ENCODE measurements around the gene GARNL3. TPM values are rescaled to one million over a fixed set of nuclear protein-coding genes. Genes with fewer than 3 reads are reported as not detected.

Gene GARNL3
- total RNA-seq, 4 donors from 2014 or later: 4.7 to 29.3 (median 11.3) TPM

DNA sequence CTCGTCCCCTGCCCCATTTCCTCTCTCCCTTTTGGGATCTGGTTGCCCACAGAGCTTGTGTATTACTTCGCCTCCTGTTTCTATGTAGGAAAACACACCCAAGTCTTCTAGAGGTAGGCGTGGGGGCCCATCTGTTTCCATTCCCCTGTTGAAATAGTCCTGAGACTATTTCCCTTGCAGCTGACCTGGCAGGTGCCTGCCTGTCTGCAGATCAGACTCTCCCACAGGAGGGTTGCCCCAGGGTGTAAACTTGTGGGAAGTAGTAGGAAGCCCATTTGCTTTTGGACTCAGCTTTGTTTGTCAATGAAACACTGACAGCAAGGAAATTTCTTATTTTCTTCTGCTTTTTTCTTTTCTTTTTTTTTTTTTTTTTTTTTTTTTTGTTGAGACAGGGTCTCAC is 16.3 kb upstream of the GARNL3 start:
- no peak overlapping the region for H3K4me3 ChIP-seq
- no peak for ATAC-seq

DNA sequence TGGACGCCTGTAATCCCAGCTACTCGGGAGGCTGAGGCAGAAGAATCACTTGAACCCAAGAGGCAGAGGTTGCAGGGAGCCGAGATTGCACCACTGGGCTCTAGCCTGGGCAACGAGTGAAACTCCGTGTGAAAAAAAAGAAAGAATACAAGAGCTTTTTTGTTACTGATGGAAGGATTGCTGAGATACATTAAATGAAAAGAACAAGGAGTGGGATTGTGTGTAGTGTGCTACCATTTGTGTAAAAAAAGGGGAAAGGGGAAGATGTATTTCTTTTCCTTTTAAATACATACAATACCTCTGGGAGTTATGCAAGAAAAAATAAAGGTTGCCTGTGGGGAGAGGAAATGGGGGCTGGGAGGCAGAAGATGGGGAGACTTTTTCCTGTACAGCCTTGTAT is 14.7 kb upstream of the GARNL3 start:
- ATAC-seq: no peak
- Histone ChIP-seq H3K27ac (no peak overlapping the region), H3K36me3 (no peaks in the 10 kb centered on the region), H3K27me3 (no peaks in the 10 kb centered on the region), H3K4me1 (peaks cover 0 to 15% (median 0%) of the 10 kb centered on the region in 3 donors), H3K4me3 (no peak overlapping the region), H3K9me3 (no peaks in the 10 kb centered on the region)
- WGBS, 2 donors (ENCODE audit: low coverage in 1 of 2): 92% methylated on average over 2 to 5 of the region's 5 CpGs
- TF ChIP-seq, protein P1, sequence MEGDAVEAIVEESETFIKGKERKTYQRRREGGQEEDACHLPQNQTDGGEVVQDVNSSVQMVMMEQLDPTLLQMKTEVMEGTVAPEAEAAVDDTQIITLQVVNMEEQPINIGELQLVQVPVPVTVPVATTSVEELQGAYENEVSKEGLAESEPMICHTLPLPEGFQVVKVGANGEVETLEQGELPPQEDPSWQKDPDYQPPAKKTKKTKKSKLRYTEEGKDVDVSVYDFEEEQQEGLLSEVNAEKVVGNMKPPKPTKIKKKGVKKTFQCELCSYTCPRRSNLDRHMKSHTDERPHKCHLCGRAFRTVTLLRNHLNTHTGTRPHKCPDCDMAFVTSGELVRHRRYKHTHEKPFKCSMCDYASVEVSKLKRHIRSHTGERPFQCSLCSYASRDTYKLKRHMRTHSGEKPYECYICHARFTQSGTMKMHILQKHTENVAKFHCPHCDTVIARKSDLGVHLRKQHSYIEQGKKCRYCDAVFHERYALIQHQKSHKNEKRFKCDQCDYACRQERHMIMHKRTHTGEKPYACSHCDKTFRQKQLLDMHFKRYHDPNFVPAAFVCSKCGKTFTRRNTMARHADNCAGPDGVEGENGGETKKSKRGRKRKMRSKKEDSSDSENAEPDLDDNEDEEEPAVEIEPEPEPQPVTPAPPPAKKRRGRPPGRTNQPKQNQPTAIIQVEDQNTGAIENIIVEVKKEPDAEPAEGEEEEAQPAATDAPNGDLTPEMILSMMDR (IDR thresholded peaks at IDR 0.05): no peak
- TF ChIP-seq EP300 (IDR thresholded peaks at IDR 0.05): no peak
- TF ChIP-seq POLR2AphosphoS5 (IDR thresholded peaks at IDR 0.05): no peak
- no peak for TF ChIP-seq POLR2A (IDR thresholded peaks at IDR 0.05)

More for the DNA sequence above, 16.3 kb upstream of the GARNL3 start:
- Histone ChIP-seq H3K9me3 (no peaks in the 10 kb centered on the region), H3K27ac (no peak overlapping the region), H3K4me1 (peaks cover 0 to 22% (median 0%) of the 10 kb centered on the region in 3 donors), H3K27me3 (no peaks in the 10 kb centered on the region), H3K36me3 (no peaks in the 10 kb centered on the region)
- WGBS, 2 donors (ENCODE audit: low coverage in 1 of 2): 83 to 100% methylated on average over 3 of the region's 3 CpGs
- TF ChIP-seq POLR2AphosphoS5 (IDR thresholded peaks at IDR 0.05) (no peak), POLR2A (IDR thresholded peaks at IDR 0.05) (no peak), EP300 (IDR thresholded peaks at IDR 0.05) (no peak)
- TF ChIP-seq, protein P1 (IDR thresholded peaks at IDR 0.05): no peak

DNA sequence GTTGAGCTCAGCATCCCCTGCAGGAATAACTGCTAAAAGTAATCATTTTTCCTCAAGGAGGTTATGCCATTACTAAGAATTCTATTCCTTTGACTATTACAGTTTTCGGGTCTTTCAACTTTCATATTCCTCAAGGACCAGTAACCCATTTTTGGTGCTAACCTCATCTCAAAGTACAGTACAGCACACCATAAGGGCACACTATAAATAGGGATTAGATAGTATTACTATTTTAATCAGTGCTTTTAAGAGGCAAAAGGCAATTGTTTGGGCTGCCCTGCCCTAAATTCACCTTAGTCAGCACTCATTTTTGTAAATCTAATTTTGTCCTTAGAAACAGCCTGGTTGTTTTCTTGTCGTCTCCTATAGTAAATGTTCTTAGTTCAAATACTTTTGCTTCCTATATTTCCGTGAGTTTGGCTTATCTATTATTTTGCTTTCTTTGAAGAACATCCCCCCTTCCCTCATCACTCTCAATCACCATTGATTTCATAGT is 13.6 kb upstream of the GARNL3 start:
- Histone ChIP-seq H3K27me3 (no peaks in the 10 kb centered on the region), H3K4me3 (no peak overlapping the region), H3K36me3 (no peaks in the 10 kb centered on the region), H3K27ac (no peak overlapping the region), H3K9me3 (no peaks in the 10 kb centered on the region), H3K4me1 (peaks cover 0 to 6% (median 0%) of the 10 kb centered on the region in 3 donors)
- WGBS, 2 donors (ENCODE audit: low coverage in 1 of 2): 35 to 89% methylated on average over 1 to 3 of the region's 3 CpGs
- no peak for TF ChIP-seq POLR2AphosphoS5 (IDR thresholded peaks at IDR 0.05)
- no peak for TF ChIP-seq EP300 (IDR thresholded peaks at IDR 0.05)
- no peak for TF ChIP-seq POLR2A (IDR thresholded peaks at IDR 0.05)
- TF ChIP-seq, protein P1 (IDR thresholded peaks at IDR 0.05): no peak
- no peak for ATAC-seq

DNA sequence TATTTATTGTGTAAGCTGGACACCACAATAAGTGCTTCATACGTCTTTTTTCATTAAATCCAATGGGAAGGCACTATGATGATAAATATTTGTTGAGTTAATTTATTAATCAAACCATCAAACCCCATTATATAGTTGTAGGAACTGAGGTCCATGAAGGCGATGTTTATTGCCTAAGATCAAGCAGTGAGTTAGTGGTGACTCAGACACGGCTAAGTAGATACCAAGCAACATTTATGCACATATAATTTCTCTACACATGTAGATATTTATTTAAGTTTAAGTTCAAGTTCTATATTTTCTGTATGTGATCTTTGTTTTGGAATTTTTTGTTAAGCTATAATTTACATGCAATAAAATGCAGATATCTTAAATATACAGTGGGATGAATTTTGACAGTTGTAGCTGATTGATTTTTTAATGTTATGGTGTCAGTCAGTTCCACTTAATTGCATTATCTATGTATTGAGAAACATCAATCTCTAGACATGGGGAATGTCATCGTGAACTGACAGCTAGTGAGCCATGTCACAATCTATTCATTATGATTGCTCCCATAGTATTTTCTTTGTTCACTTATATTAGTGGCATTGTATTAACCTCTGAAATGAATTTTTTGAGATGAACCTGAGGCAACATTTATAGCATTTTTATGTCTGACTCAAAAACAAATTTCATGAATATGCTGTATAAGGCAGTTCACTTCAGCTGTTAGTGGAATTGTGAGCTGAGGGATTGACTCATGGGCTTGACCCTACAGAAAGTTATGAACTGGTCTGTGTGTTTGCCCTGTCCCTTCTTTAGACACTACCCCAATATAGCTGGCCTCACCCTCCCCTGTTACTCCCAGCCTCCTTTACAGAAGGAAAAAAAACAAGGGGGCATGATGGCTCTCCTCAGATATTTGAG is 11.9 kb upstream of the GARNL3 start:
- no peaks in the 10 kb centered on the region for H3K36me3 ChIP-seq
- 96 to 97% methylated on average over 3 to 4 of the region's 4 CpGs for WGBS, 2 donors (ENCODE audit: low coverage in 1 of 2)
- H3K27ac ChIP-seq: no peak overlapping the region
- no peaks in the 10 kb centered on the region for H3K27me3 ChIP-seq
- H3K9me3 ChIP-seq: no peaks in the 10 kb centered on the region
- no peak for ATAC-seq
- TF ChIP-seq, protein P1 (IDR thresholded peaks at IDR 0.05): no peak
- TF ChIP-seq POLR2AphosphoS5 (IDR thresholded peaks at IDR 0.05) (no peak), EP300 (IDR thresholded peaks at IDR 0.05) (no peak), POLR2A (IDR thresholded peaks at IDR 0.05) (no peak)
- H3K4me1 ChIP-seq: no peaks in the 10 kb centered on the region
- H3K4me3 ChIP-seq: no peak overlapping the region

Measured in gastroesophageal sphincter (tissue), 4 donors.